Loucy (cell line): ENCODE measurements around the gene ZNF627.

Source experiments
- CTCF ChIP-seq: fragments of 200-600 bp; sonication (generic); conservative IDR thresholded peaks from 2 replicates; pipeline ENCODE4 v1.5.1; 2014; ENCODE audit warnings: mild to moderate bottlenecking, antibody characterized with exemption, low read length
- EZH2phosphoT487 ChIP-seq: fragments of 200-600 bp; IDR thresholded peaks from 2 replicates; pipeline ENCODE4 v1.6.1; 2018; ENCODE audit warnings: antibody characterized with exemption, mild to moderate bottlenecking, moderate library complexity, borderline replicate concordance

GRCh38 chr19:11652492-11652891 is 55.2 kb downstream of the ZNF627 start:
- TF ChIP-seq CTCF: no peak
- TF ChIP-seq EZH2phosphoT487: no peak
